H1 (cell line): ENCODE results near the gene FBXO41. TPM values are rescaled to one million over a fixed set of nuclear protein-coding genes. Genes with fewer than 3 reads are reported as not detected.

Source experiments
- BCL11A ChIP-seq, 2 experiments: IDR thresholded peaks; one replicate each; pipeline ENCODE4 v1.6.1; 2011; ENCODE audit warnings: low read depth in 2 of 2, low read length in 2 of 2, mild to moderate bottlenecking in 2 of 2
- SIN3A ChIP-seq, 2 experiments: IDR thresholded peaks in 1 of 2; conservative IDR thresholded peaks in 1 of 2; 2 replicates each; pipeline ENCODE4 v1.6.1; 2011 to 2012; ENCODE audit warnings: low read length in 2 of 2, improper control_type of control experiment in 1 of 2, low read depth in 1 of 2, mild to moderate bottlenecking in 1 of 2
- SP1 ChIP-seq: IDR thresholded peaks from 2 replicates; pipeline ENCODE4 v1.6.1; 2011; ENCODE audit warnings: low read depth, low read length
- TAF1 ChIP-seq: IDR thresholded peaks from 2 replicates; pipeline ENCODE4 v1.6.1; 2011; ENCODE audit warnings: mild to moderate bottlenecking, low read depth, low read length
- TCF12 ChIP-seq: IDR thresholded peaks from 2 replicates; pipeline ENCODE4 v1.6.1; 2011; ENCODE audit warnings: low read depth, mild to moderate bottlenecking, low read length
- YY1 ChIP-seq: IDR thresholded peaks from 2 replicates; pipeline ENCODE4 v1.6.1; 2011; ENCODE audit warnings: low read depth, mild to moderate bottlenecking, low read length
- polyA plus RNA-seq, 7 experiments: library from polyadenylated mRNA; depleted of rRNA in 3 of 7; stranded (reverse) in 5 of 7; unstranded in 2 of 7; fragments of >200 nt in 5 of 7; fragments of 200-250 nt in 2 of 7; gene quantifications; 1 replicate in 5 of 7; 2 replicates in 1 of 7; 4 replicates in 1 of 7; pipeline versions ENCODE4 v1.2.1 to v1.2.3, GENCODE V29; 2011 to 2013; ENCODE audit warnings: missing spikeins in 2 of 7, mixed read lengths in 2 of 7
- total RNA-seq: library from RNA; stranded (reverse); fragmentation: NEBNext Ultra II Directional; extraction: Animal tissue kit (Norgen Biotek cat#: 25700); gene quantifications from 2 replicates; pipeline ENCODE4 v1.2.1, GENCODE V29; 2021
- TF ChIP-seq, protein P1 (sequence below): fragments of 300-600 bp; sonication (generic); IDR thresholded peaks from 2 replicates; pipeline ENCODE4 v1.7.1; 2012; ENCODE audit warnings: low read length, moderate library complexity, mild to moderate bottlenecking, inconsistent platforms; ENCODE audit not compliant: insufficient replicate concordance
- TF ChIP-seq, protein P2 (sequence below): IDR thresholded peaks from 2 replicates; pipeline ENCODE4 v1.6.1; 2011; ENCODE audit warnings: low read depth, mild to moderate bottlenecking, low read length; ENCODE audit not compliant: insufficient read depth

The FBXO41 gene
- total and polyA plus RNA-seq, 2 of the 8 experiments (the other 6 are each of a cell fraction or from before 2014, with no cell fraction given) = 11.2 to 14.3 TPM

DNA sequence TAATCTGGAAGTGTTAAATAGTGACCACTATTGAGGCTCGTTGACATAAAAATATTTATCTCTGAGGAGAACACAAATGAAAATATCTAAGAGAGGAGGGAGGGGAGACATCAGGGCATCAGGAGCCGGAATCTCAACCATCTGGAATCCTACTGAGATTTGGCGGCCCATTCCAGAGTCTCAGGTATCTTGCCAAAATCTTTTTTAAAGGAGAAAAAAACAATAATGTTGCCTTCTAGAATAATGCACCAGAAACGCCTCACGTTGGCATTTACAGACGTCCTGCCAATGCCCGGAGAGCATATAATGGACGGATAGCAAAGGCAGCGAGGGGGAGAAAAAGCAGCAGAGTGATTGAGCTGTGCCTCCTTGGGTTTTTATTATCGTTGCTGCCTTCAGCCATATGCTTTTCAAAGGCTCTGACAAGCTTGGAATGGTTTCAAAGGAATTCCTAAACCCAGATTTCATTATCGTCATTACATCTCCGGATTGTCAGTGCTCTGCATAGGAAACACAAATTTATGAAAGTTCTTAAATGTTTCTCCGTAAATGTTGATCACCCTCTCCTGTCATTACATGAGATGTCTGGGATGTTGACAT lies 39.9 kb upstream of the FBXO41 start (continued):
- TF ChIP-seq, protein P1, sequence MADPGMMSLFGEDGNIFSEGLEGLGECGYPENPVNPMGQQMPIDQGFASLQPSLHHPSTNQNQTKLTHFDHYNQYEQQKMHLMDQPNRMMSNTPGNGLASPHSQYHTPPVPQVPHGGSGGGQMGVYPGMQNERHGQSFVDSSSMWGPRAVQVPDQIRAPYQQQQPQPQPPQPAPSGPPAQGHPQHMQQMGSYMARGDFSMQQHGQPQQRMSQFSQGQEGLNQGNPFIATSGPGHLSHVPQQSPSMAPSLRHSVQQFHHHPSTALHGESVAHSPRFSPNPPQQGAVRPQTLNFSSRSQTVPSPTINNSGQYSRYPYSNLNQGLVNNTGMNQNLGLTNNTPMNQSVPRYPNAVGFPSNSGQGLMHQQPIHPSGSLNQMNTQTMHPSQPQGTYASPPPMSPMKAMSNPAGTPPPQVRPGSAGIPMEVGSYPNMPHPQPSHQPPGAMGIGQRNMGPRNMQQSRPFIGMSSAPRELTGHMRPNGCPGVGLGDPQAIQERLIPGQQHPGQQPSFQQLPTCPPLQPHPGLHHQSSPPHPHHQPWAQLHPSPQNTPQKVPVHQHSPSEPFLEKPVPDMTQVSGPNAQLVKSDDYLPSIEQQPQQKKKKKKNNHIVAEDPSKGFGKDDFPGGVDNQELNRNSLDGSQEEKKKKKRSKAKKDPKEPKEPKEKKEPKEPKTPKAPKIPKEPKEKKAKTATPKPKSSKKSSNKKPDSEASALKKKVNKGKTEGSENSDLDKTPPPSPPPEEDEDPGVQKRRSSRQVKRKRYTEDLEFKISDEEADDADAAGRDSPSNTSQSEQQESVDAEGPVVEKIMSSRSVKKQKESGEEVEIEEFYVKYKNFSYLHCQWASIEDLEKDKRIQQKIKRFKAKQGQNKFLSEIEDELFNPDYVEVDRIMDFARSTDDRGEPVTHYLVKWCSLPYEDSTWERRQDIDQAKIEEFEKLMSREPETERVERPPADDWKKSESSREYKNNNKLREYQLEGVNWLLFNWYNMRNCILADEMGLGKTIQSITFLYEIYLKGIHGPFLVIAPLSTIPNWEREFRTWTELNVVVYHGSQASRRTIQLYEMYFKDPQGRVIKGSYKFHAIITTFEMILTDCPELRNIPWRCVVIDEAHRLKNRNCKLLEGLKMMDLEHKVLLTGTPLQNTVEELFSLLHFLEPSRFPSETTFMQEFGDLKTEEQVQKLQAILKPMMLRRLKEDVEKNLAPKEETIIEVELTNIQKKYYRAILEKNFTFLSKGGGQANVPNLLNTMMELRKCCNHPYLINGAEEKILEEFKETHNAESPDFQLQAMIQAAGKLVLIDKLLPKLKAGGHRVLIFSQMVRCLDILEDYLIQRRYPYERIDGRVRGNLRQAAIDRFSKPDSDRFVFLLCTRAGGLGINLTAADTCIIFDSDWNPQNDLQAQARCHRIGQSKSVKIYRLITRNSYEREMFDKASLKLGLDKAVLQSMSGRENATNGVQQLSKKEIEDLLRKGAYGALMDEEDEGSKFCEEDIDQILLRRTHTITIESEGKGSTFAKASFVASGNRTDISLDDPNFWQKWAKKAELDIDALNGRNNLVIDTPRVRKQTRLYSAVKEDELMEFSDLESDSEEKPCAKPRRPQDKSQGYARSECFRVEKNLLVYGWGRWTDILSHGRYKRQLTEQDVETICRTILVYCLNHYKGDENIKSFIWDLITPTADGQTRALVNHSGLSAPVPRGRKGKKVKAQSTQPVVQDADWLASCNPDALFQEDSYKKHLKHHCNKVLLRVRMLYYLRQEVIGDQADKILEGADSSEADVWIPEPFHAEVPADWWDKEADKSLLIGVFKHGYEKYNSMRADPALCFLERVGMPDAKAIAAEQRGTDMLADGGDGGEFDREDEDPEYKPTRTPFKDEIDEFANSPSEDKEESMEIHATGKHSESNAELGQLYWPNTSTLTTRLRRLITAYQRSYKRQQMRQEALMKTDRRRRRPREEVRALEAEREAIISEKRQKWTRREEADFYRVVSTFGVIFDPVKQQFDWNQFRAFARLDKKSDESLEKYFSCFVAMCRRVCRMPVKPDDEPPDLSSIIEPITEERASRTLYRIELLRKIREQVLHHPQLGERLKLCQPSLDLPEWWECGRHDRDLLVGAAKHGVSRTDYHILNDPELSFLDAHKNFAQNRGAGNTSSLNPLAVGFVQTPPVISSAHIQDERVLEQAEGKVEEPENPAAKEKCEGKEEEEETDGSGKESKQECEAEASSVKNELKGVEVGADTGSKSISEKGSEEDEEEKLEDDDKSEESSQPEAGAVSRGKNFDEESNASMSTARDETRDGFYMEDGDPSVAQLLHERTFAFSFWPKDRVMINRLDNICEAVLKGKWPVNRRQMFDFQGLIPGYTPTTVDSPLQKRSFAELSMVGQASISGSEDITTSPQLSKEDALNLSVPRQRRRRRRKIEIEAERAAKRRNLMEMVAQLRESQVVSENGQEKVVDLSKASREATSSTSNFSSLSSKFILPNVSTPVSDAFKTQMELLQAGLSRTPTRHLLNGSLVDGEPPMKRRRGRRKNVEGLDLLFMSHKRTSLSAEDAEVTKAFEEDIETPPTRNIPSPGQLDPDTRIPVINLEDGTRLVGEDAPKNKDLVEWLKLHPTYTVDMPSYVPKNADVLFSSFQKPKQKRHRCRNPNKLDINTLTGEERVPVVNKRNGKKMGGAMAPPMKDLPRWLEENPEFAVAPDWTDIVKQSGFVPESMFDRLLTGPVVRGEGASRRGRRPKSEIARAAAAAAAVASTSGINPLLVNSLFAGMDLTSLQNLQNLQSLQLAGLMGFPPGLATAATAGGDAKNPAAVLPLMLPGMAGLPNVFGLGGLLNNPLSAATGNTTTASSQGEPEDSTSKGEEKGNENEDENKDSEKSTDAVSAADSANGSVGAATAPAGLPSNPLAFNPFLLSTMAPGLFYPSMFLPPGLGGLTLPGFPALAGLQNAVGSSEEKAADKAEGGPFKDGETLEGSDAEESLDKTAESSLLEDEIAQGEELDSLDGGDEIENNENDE = no peak
- TF ChIP-seq SP1 (no peak), YY1 (no peak), TCF12 (no peak), SIN3A (conservative IDR thresholded peaks at IDR 0.05 in 1 of 2, IDR thresholded peaks at IDR 0.05 in 1 of 2; ENCODE audit: low read depth in 1 of 2, low read length in 2 of 2) (no peak), TAF1 (no peak), BCL11A (IDR thresholded peaks at IDR 0.05; ENCODE audit: low read depth in 2 of 2, low read length in 2 of 2) (no peak)
- TF ChIP-seq, protein P2, sequence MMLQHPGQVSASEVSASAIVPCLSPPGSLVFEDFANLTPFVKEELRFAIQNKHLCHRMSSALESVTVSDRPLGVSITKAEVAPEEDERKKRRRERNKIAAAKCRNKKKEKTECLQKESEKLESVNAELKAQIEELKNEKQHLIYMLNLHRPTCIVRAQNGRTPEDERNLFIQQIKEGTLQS = no peak
